Endothelial cell of umbilical vein (primary cell): ENCODE data around the gene LRP3. TPM values are rescaled to one million over a fixed set of nuclear protein-coding genes. Genes with fewer than 3 reads are reported as not detected.

Experiments
- BruUV-seq: library from RNA; stranded (reverse); fragments of 400-500 nt; replicated peaks from 2 replicates; lab custom pipeline; 2021; lab: Mats Ljungman, UMichigan
- CTCF ChIA-PET: fragments of 300-600, 350-600 bp; sonication (Branson Sonifier 250); formaldehyde crosslinking; loops from one replicate; lab custom pipeline; 2021; ENCODE audit warnings: antibody characterized with exemption, inconsistent platforms; lab: Charles Lee
- POLR2A ChIA-PET: fragments of 300-600, 350-600 bp; sonication (Branson Sonifier 250); formaldehyde crosslinking; loops from one replicate; lab custom pipeline; 2021; ENCODE audit warnings: antibody characterized with exemption, inconsistent platforms; lab: Charles Lee
- DNase-seq: peaks from one replicate; pipeline ENCODE4 v3.0.0-alpha.2; 2011; ENCODE audit warnings: low read depth, low spot score
- FAIRE-seq: peaks from 2 replicates; lab custom pipeline; 2011; peaks lifted over from hg19 to GRCh38; lab: Jason Lieb, UNC
- H2AFZ ChIP-seq: 2 replicates; pipeline ENCODE4 v1.6.0; 2012; ENCODE audit warnings: low read depth, low read length, control low read depth, inconsistent platforms
- H3K27ac ChIP-seq: 2 replicates; pipeline ENCODE4 v1.5.1; 2011; ENCODE audit warnings: low read depth, mild to moderate bottlenecking, control low read depth, low read length, moderate library complexity; ENCODE audit not compliant: insufficient read depth
- H3K27me3 ChIP-seq, 2 experiments: 2 replicates each; pipeline versions ENCODE4 v1.6.0 to v1.6.1; 2011; ENCODE audit warnings: low read length in 2 of 2, mixed read lengths in 1 of 2; ENCODE audit not compliant: control insufficient read depth in 2 of 2, insufficient read depth in 2 of 2
- H3K36me3 ChIP-seq, 2 experiments: 2 replicates in 1 of 2; 3 replicates in 1 of 2; pipeline ENCODE4 v1.5.1; 2011; ENCODE audit warnings: low read length in 2 of 2, mild to moderate bottlenecking in 1 of 2, moderate library complexity in 1 of 2; ENCODE audit not compliant: control insufficient read depth in 2 of 2, insufficient read depth in 2 of 2; ENCODE audit errors: extremely low read depth in 1 of 2
- H3K4me1 ChIP-seq: 3 replicates; pipeline ENCODE4 v1.5.1; 2011; ENCODE audit warnings: mild to moderate bottlenecking, low read length; ENCODE audit not compliant: control insufficient read depth, insufficient read depth; ENCODE audit errors: extremely low read depth
- H3K4me2 ChIP-seq: 2 replicates; pipeline ENCODE4 v1.6.1; 2011; ENCODE audit warnings: low read length, control low read depth, mixed read lengths; ENCODE audit not compliant: insufficient read depth
- H3K4me3 ChIP-seq, 3 experiments: fragments of 200-600 bp in 1 of 3; sonication (generic), shearing (Covaris generic) in 1 of 3; replicated peaks in 1 of 3; 2 replicates each; pipeline ENCODE4 v1.5.1; 2011 to 2016; ENCODE audit warnings: control low read depth in 3 of 3, low read length in 3 of 3, mild to moderate bottlenecking in 2 of 3, inconsistent platforms in 1 of 3, low read depth in 1 of 3, moderate library complexity in 1 of 3; ENCODE audit not compliant: insufficient read depth in 1 of 3
- H3K79me2 ChIP-seq: 2 replicates; pipeline ENCODE4 v1.6.0; 2012; ENCODE audit warnings: low read length, inconsistent platforms; ENCODE audit not compliant: control insufficient read depth, insufficient read depth
- H3K9ac ChIP-seq: replicated peaks from 2 replicates; pipeline ENCODE3; 2011; ENCODE audit warnings: low read length, control low read depth; ENCODE audit not compliant: insufficient read depth; ENCODE audit errors: extremely low read depth
- H3K9me1 ChIP-seq: replicated peaks from 3 replicates; pipeline ENCODE4 v1.6.0; 2011; ENCODE audit warnings: mild to moderate bottlenecking, low read length; ENCODE audit not compliant: control insufficient read depth, insufficient read depth; ENCODE audit errors: extremely low read depth
- H3K9me3 ChIP-seq: replicated peaks from 2 replicates; pipeline ENCODE4 v1.5.1; 2012; ENCODE audit warnings: low read length, inconsistent platforms; ENCODE audit not compliant: control insufficient read depth, insufficient read depth
- H4K20me1 ChIP-seq: replicated peaks from 2 replicates; pipeline ENCODE3; 2011; ENCODE audit warnings: mild to moderate bottlenecking, low read length; ENCODE audit not compliant: control insufficient read depth, insufficient read depth; ENCODE audit errors: extremely low read depth
- EZH2 ChIP-seq: IDR thresholded peaks from 2 replicates; pipeline ENCODE4 v1.6.1; 2012; ENCODE audit warnings: borderline replicate concordance, low read depth, mild to moderate bottlenecking, moderate library complexity, low read length, inconsistent platforms; ENCODE audit not compliant: severe bottlenecking
- FOS ChIP-seq: IDR thresholded peaks from 2 replicates; pipeline ENCODE4 v1.6.1; 2011; ENCODE audit warnings: mild to moderate bottlenecking, low read length, moderate library complexity, borderline replicate concordance; ENCODE audit not compliant: insufficient read depth
- GATA2 ChIP-seq: IDR thresholded peaks from 2 replicates; pipeline ENCODE4 v1.7.0; 2011; ENCODE audit warnings: low read depth, mild to moderate bottlenecking, moderate library complexity, mixed read lengths, low read length; ENCODE audit not compliant: insufficient read length, insufficient read depth
- JUN ChIP-seq: IDR thresholded peaks from 2 replicates; pipeline ENCODE4 v1.6.1; 2011; ENCODE audit warnings: borderline replicate concordance, low read depth; ENCODE audit not compliant: insufficient read length, insufficient read depth
- MYC ChIP-seq: IDR thresholded peaks from one replicate; pipeline ENCODE4 v1.6.1; 2011; ENCODE audit warnings: mild to moderate bottlenecking, low read depth, low read length
- POLR2A ChIP-seq: IDR thresholded peaks from 2 replicates; pipeline ENCODE4 v1.6.1; 2012; ENCODE audit warnings: low read depth, mild to moderate bottlenecking, control low read depth, low read length
- POLR2AphosphoS5 ChIP-seq: IDR thresholded peaks from 2 replicates; pipeline ENCODE4 v1.6.1; 2012; ENCODE audit warnings: low read depth, mild to moderate bottlenecking, control low read depth, low read length, moderate library complexity; ENCODE audit not compliant: insufficient read depth
- dilution Hi-C: fragments of 300-500 bp; cut with MboI; formaldehyde crosslinking; loops from one replicate; pipeline ENCODE4 v1.15.0; 2019; ENCODE audit warnings: low sequenced_read_pairs; ENCODE audit not compliant: extremely low pct_ligation_motif_present
- intact Hi-C: fragments of 100-400 bp; cut with micrococcal nuclease; formaldehyde crosslinking; loops from one replicate; pipeline ENCODE4 v1.10.0; 2022
- polyA plus RNA-seq, 4 experiments: library from polyadenylated mRNA; depleted of rRNA in 3 of 4; stranded (reverse) in 3 of 4; unstranded in 1 of 4; fragments of >200 nt; gene quantifications; 2 replicates each; pipeline versions ENCODE4 v1.2.1 to v1.2.3, GENCODE V29; 2011 to 2012; ENCODE audit warnings: missing spikeins in 1 of 4
- total RNA-seq: library from RNA; stranded (reverse); gene quantifications from 2 replicates; pipeline ENCODE4 v1.2.3, GENCODE V29; 2021
- TF ChIP-seq, protein P1 (sequence below), 2 donors: IDR thresholded peaks; 1 replicate in 1 of 2; 2 replicates in 1 of 2; pipeline ENCODE4 v1.5.1; 2011; ENCODE audit warnings: low read length in 2 of 2, mild to moderate bottlenecking in 2 of 2, moderate library complexity in 2 of 2, control low read depth in 1 of 2, inconsistent platforms in 1 of 2, low read depth in 1 of 2; ENCODE audit not compliant: insufficient read depth in 1 of 2; ENCODE audit errors: extremely low read depth in 1 of 2
- TF ChIP-seq, protein P2 (sequence below): IDR thresholded peaks from 2 replicates; pipeline ENCODE4 v1.6.1; 2011; ENCODE audit not compliant: insufficient read depth, insufficient read length

LRP3 gene
- total and polyA plus RNA-seq, 2 donors (not counting 3 experiments of a cell fraction or from before 2014, with no cell fraction given) = 14.3 to 19.4 TPM

DNA sequence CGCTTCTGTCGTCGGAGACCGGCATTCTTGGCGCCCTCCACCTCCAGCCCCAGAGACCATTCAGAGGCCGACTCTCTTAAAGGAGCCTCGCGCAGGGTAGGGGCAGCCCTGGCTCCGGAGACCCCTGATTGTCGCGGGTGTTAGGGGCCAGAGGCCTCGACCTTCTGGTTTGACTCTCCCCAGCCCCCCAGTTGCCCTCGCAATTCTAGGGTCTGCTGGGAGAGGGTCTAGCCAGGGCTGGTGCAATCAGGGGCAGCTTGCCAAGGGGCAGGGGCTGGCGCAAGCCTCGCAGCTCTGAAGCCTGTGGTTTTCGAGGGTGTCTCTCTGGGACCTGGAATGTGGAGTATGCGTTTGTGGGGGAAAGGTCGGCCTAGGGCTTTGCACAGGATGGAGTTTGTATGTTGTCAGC lies 33.1 kb downstream of the LRP3 start:
- H3K4me3 ChIP-seq = no peak overlapping the region
- H3K27me3 ChIP-seq = peaks cover 29 to 39% of the 10 kb centered on the region in 2 experiments
- H3K79me2 ChIP-seq = no peaks in the 10 kb centered on the region
- H3K4me2 ChIP-seq = no peak overlapping the region
- intact Hi-C loops (no loop called here), dilution Hi-C loops (no loop called here)
- TF ChIP-seq POLR2AphosphoS5 (no peak), EZH2 (no peak), MYC (no peak), GATA2 (no peak), FOS (no peak), POLR2A (no peak), JUN (no peak)
- TF ChIP-seq, protein P1, sequence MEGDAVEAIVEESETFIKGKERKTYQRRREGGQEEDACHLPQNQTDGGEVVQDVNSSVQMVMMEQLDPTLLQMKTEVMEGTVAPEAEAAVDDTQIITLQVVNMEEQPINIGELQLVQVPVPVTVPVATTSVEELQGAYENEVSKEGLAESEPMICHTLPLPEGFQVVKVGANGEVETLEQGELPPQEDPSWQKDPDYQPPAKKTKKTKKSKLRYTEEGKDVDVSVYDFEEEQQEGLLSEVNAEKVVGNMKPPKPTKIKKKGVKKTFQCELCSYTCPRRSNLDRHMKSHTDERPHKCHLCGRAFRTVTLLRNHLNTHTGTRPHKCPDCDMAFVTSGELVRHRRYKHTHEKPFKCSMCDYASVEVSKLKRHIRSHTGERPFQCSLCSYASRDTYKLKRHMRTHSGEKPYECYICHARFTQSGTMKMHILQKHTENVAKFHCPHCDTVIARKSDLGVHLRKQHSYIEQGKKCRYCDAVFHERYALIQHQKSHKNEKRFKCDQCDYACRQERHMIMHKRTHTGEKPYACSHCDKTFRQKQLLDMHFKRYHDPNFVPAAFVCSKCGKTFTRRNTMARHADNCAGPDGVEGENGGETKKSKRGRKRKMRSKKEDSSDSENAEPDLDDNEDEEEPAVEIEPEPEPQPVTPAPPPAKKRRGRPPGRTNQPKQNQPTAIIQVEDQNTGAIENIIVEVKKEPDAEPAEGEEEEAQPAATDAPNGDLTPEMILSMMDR (IDR thresholded peaks at IDR 0.05; ENCODE audit: extremely low read depth in 1 of 2, insufficient read depth in 1 of 2, low read depth in 1 of 2, low read length in 2 of 2) = no peak
- TF ChIP-seq, protein P2, sequence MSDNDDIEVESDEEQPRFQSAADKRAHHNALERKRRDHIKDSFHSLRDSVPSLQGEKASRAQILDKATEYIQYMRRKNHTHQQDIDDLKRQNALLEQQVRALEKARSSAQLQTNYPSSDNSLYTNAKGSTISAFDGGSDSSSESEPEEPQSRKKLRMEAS = no peak
- H3K27ac ChIP-seq = no peak overlapping the region
- FAIRE-seq (no peak), DNase-seq (no peak)
- BruUV-seq = no TSS peak
- H4K20me1 ChIP-seq = no peaks in the 10 kb centered on the region
- no peak overlapping the region for H3K9ac ChIP-seq
- POLR2A ChIA-PET = no interaction called here
- no peaks in the 10 kb centered on the region for H3K36me3 ChIP-seq
- H3K4me1 ChIP-seq = no peaks in the 10 kb centered on the region
- CTCF ChIA-PET = interaction anchor here (0.7 to 1.1 kb wide), 3 partner anchors 8 to 83 kb away, joined by 3 read pairs; no protein-coding TSS in a partner anchor
- no peak overlapping the region for H2AFZ ChIP-seq
- H3K9me3 ChIP-seq = no peaks in the 10 kb centered on the region
- no peaks in the 10 kb centered on the region for H3K9me1 ChIP-seq
